Stimulated activated CD4-positive, alpha-beta T cell treated with anti-CD3 and anti-CD28 coated beads, TNF-alpha, amount 100 ng/mL, for 24 hours (primary cell): ENCODE measurements around the gene ATP5ME.
"Not testable (repeated sequence)": the region's sequence is repeated elsewhere in the genome, so short reads cannot be mapped to it uniquely, and the experiment has no call there.

Source experiments
- DNase-seq, 3 experiments: peaks; one replicate each; pipeline ENCODE4 v3.0.0-alpha.2; 2020; ENCODE audit warnings: low read depth in 3 of 3

The ATP5ME gene

DNA sequence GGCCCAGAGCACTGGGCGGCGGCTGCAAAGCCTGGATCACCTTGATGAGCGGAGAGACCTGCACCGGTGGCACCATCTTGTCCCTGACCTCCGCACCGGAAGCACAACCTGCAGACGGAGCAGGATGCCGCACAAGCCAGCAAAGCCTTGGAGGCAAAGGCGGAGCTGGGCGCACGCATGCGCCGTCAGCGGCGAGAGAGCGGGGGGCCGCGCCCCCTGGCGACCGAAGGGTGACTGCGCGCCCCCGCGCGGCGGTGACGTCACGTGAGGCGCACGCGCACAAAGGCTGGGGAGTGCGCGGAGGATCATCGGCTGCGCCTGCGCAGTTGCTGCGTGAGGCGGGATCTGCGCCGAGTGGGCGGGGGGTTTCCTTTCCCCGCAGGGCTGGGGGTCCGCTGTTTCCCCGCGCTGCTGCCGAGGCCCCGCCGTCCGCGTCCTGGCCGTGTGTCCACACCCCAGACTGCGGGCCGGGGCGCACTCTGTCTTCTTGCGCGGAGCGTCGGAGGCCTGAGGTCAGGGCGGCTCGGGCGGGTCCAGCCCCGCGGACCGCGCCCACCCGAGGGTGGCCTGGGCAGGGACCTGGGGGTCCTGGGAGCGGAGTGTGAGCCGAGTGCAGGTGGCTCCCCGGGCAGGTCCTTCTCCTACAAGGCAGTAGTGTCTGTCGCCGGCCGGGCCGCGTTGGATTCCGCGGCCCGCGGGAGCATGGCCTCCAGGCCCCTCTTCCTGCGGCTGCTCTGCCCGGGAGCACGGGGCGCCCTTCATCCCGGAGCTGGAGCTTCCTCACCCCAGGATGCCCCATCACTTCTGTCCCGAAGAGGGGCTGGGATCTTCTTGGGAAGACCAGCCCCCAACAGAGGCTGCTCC is at the start of gene ATP5ME, which contains the start of gene MYL5:
Gene ATP5ME (minus strand): TSS at position 105 of the 864 bp plus-strand sequence. CDS start 29 bp downstream, at position 76.
Gene MYL5 (plus strand): TSS at position 371 of the 864 bp plus-strand sequence. CDS start 3,485 bp downstream, outside the sequence.
- peak; percentile 94 to 95 (median 94) for DNase-seq

DNA sequence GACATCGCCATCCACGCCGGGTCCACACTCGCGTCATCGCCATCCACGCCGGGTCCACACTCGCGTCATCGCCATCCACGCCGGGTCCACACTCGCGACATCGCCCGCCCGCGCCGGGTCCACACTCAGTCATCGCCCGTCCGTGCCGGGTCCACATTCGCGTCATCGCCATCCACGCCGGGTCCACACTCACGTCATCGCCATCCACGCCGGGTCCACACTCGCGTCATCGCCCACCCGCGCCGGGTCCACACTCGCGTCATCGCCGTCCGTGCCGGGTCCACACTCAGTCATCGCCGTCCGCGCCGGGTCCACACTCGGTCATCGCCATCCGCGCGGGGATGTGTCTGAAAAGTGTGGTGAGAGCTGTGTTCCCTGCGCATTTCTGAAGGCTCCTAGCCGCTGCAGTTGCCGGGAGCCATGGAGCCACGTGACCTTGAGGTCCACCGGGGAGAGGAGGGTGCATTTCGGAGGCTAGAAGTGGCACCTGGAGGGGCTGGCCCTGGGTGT is 48.8 kb upstream of the ATP5ME start:
- no peak for DNase-seq

- DNase-seq = no peak
These were observed 48.2 kb upstream of the ATP5ME start for GRCh38 chr4:722169-722725.

- DNase-seq = no peak
These were observed 47.4 kb upstream of the ATP5ME start for GRCh38 chr4:721261-722168.

GRCh38 chr4:720111-720860 is 46.2 kb upstream of the ATP5ME start:
- no peak for DNase-seq

GRCh38 chr4:718460-718859 is 44.4 kb upstream of the ATP5ME start:
- no peak for DNase-seq

DNA sequence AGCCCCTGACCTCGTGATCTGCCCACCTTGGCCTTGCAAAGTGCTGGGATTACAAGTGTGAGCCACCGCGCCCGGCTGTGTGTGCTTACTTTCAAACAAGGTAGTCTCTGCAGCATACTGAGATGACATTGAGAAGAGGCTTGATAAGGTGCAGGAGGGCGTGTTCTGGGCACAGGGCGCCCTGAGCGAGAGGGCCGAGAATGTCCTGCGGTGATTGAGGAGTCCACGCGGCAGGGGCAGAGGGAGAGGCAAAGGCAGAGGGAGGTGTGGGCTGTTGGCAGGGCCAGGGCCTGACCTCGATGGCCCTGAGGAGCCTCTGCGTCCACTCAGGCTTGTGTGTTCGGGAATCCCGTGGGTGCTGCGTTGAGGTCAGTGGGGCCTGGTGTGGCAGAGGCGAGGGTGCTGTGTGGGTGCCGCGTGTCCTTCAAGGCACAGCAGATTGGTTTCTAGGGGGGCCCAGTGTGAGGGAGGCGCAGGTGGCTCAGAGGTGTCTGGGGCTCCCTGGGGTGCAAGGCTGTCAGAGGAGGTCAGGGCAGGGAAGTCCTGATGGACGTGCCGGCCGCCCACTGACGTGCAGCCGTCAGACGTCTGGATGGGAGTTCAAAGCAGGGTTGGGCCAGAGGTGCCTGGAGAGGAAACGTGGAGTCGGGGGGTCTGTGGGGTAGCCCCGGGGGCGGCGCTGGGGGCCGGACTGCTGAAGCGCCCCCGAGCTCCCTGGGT is 43.7 kb upstream of the ATP5ME start:
- DNase-seq = no peak

- no peak for DNase-seq
These were observed 40.0 kb upstream of the ATP5ME start for GRCh38 chr4:714087-714486.

- no peak for DNase-seq
These were observed 39.0 kb upstream of the ATP5ME start for GRCh38 chr4:712916-713632.

DNA sequence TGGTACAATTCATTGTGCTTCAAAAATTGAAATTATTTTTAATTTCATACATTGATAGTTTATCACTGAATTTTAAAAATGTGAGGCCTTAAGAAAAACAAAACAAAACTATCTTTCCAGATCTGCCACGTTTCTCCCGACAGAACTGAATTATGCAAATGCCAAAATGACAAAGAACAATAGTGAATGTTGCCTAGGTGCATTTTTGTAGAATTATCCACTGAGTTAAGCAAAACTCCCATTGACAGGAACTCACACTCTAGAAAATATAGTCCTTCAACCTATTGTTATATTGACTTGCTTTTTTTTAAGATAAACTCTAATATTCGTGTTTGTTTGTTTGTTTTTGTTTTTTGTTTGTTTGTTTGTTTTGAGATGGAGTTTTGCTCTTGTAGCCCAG is 38.0 kb upstream of the ATP5ME start:
- DNase-seq = no peak

GRCh38 chr4:710916-711315 is 36.8 kb upstream of the ATP5ME start:
- no peak for DNase-seq

- DNase-seq = no peak
These were observed 36.0 kb upstream of the ATP5ME start for GRCh38 chr4:710116-710515.

- no peak for DNase-seq
These were observed 35.3 kb upstream of the ATP5ME start for GRCh38 chr4:709348-709747.

GRCh38 chr4:708631-708933 is 34.5 kb upstream of the ATP5ME start:
- no peak for DNase-seq

- DNase-seq = no peak
These were observed 34.0 kb upstream of the ATP5ME start for GRCh38 chr4:707929-708630.

DNA sequence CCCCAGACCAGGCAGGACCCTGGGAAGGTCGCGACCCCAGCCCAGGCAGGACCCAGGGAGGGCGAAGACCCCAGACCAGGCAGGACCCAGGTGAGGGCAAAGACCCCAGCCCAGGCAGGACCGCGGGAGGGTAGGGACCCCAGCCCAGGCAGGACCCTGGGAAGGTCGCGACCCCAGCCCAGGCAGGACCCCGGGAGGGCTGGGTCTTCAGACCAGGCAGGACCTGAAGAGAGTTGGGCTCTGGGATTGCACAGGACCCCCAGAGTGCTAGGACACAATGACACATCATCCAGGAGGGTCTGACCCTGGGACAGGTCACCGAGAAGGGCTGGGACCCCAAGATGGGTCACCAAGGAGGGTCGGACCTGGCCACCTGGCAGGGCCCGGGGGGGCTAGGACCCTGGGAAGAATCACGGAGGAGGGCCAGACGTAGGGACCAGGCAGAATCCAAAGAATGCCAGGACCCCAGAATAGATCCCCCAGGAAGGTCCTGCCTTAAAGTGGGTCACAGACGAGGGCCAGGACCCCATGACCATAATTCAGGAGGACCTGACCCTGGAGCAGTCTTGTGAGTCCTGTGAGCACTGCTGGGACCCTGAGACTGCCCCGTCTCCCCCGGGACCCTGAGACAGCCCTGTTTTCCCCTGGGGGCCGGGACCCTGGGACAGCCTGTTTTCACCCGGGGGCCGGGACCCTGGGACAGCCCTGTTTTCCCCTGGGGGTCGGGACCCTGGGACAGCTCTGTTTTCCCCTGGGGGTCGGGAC is 32.9 kb upstream of the ATP5ME start:
- DNase-seq = no peak

- DNase-seq = not testable (repeated sequence)
These were observed 32.1 kb upstream of the ATP5ME start for GRCh38 chr4:706083-706633.
